Posterior cingulate gyrus (tissue), 11 donors: Measurements from ENCODE around the gene ZNF236.
A peak's percentile ranks its signal among the peaks of the same experiment; 100 is the strongest.
"Not testable (repeated sequence)": the region's sequence is repeated elsewhere in the genome, so short reads cannot be mapped to it uniquely, and the experiment has no call there.

Source experiments
- DNase-seq, 10 donors: peaks; one replicate each; pipeline versions ENCODE4 v3.0.0 to v3.0.0-alpha.2; 2020 to 2021; ENCODE audit warnings: mixed read lengths in 3 of 10
- intact Hi-C: fragments of 100-400 bp; cut with DNase I; formaldehyde crosslinking; loops from one replicate; pipeline ENCODE4 v1.15.1; 2023

ZNF236 gene

DNA sequence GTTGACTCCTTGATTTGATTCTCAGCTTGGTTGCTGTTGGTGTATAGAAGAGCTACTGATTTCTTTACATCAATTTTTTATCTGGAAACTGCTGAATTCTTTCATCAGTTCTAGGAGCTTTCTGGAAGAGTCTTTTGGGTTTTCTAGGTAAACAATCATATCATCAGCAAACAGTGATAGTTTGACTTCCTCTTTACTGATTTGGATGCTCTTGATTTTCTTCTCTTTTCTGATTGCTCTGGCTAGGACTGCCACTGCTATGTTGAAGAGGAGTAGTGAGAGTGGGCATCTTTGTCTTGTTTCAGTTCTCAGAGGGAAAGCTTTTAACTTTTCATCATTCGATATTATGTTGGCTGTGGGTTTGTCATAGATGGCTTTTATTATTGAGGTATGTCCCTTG is 140.5 kb downstream of the ZNF236 start:
- intact Hi-C loops: no loop called here
- no peak for DNase-seq

DNA sequence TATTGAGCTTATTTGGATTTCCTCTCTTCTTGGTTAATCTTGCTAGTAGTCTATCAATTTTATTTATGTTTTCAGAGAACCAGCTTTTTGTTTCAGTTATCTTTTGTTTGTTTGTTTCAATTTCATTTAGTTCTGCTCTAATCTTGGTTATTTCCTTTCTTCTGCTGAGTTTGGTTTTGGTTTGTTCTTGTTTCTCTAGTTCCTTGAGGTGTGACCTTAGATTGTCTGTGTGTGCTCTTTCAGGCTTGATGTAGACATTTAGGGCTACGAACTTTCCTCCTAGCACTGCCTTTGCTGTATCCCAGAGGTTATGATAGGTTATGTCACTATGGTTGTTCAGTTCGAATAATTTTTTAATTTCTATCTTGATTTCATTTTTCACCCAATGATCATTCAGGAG is 141.6 kb downstream of the ZNF236 start:
- intact Hi-C loops: no loop called here
- no peak for DNase-seq

DNA sequence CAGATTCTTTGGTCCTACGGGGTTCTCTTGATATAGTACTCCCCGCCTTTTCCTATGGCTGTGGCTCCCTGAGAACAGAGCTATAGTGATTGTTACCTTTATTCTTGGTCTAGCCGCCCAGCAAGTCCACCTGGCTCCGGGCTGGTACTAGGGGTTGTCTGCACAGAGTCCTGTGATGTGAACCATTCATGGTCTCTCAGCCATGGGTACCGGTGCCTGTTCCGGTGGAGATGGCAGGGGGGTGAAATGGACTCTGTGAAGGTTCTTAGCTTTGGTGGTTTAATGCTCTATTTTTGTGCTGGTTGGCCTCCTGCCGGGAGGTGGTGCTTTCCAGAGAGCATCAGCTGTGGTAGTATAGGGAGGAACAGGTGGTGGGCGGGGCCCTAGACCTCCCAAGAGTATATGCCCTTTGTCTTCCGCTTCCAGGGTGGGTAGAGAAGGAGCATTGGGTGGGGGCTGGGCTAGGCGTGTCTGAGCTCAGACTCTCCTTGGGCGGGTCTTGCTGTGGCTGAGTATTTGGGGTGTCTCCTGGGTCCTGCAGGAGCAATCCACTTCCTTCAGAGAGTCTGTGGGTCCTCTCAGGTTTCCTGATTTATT is 143.3 kb downstream of the ZNF236 start:
- intact Hi-C loops: not testable (repeated sequence)
- DNase-seq: peak in 1 of 10 donors; percentile 38

DNA sequence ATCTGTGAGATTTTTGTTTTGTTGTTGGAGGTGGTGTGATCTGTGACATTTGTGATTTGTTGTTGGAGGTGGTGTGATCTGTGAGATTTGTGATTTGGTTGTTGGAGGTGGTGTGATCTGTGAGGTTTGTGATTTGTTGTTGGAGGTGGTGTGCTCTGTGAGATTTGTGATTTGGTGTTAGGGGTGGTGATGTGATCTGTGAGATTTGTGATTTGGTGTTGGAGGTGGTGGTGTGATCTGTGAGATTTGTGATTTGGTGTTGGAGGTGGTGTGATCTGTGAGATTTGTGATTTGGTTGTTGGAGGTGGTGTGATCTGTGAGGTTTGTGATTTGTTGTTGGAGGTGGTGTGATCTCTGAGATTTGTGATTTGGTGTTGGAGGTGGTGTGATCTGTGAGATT is 144.9 kb downstream of the ZNF236 start:
- intact Hi-C loops, DNase-seq: not testable (repeated sequence)

DNA sequence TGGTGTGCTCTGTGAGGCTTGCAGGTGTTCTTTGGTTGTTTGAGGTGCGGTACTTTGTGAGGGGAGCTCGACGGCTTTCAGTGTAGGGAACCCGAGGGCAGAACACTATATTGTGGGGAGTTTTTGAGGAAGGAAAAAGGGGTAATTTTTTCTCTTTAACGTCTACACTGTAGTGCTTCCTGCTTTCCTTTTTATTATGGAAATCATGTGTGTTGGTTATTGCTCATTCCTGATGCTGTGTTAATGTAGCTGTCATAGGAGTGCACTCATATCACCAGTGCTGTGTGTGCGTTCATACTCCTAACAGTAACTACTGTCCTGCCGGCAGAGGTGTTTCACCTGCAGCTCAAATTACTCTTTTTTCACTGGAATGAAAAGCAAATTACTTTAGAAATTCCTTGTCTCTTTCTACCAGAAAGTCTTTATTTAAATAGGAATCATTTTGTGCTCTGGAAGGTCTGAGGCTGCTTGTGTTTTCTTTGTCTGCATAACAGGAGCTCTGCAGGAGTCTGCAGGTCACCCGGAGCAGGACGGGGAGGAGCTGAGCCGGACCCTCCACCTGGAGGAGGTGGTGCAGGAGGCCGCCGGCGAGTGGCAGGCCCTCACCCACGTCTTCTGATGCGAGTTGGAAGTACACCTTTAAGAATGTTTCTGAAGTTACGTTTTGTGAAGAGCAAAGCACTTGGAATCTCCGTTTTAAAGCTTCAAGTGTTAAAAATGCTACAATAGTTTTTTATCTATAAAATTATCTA is 145.5 kb downstream of the ZNF236 start:
- peak in 1 of 10 donors; percentile 34 for DNase-seq
- intact Hi-C loops: no loop called here

DNA sequence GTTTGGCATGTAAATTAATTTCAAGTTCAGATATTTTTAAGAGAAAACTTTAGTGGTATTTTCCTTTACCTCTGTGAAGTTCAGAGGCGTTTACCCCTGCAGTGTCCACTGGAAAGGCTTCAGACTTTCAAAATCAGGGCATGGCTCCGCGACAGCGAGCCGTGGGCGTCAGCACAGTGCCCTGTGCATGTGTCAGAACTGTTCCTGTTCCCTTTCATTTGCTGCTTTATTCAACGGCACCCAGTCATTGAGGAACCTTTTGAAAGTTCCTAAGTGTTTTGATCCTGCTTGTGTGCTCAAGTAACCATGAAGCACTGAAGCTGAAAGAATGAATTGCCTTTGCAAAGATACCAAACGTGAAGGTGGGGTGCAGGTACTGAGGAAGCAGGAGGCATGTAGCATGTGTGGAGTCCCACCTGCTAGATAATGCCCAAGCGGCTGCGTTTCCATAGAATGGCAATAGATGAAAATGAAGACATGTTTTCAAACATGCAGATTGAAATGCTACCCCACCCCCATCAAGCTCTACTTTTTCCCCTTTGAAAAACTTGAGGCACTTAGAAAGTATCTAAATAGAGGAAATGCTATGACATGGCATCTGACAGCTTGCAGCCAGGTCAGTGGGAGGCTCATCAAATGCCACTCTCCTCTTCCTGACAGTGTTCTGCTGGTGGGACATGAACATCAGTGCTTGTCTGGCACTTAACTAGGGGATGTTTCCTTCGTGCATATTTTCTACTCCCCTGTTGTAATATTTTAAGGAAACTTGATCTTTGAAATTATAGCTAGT is 148.6 kb downstream of the ZNF236 start:
- DNase-seq: peak in 3 of 10 donors; percentile 77 to 80 (median 77)
- intact Hi-C loops: loop anchor here (10.0 kb wide), 1 partner anchor 96 kb away; no protein-coding TSS in a partner anchor

DNA sequence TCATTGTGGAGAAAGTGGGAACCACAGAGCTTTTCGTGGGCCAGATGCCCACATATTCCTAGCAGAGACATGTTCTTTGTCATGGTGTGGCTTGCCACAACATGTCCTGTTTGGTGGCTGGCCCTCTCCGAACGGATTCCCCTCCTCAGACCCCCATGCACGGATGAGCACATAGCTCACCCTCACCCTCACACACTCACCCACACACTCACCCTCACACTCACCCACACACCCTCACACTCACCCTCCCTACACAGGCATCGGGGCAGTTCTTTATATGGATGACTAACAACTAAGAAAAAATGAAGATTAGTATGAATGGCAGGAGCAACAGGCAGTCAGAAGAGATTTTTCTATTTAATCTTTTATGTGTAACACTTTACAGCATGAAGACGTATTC is 149.9 kb downstream of the ZNF236 start:
- intact Hi-C loops: loop anchor here (10.0 kb wide), 1 partner anchor 97 kb away; no protein-coding TSS in a partner anchor
- no peak for DNase-seq

DNA sequence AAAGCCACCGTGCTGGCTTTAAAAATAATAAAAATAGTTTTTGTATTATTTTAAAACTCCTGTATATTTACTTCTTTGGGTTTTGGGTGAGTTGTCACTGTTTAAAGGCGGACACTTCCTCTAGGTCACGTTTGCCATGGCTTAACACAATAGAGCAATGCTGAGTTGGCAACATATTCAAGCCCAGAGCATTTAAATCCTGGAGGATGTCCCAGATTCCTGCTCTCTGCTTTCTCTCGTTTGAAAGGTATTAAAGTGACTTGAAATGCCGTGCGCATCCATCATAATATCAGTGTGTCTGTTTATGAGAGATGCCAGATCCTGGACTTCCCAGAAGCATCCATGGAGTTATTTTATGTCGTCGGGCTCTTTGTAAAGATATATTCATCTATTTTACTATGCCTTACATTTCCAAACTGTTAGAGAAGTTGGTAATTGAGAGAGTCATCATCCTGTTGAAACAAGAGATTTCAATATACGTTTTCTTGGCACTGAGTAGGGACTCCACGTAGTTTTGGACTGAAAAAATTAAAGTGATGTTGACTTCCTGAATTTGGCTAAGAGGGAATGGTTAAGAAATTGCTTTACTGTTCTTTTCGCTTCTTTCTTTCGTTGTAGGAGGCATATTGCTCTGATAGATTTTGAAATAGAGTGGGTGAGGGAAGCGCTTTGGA is 150.6 kb downstream of the ZNF236 start:
- intact Hi-C loops: loop anchor here (10.0 kb wide), 1 partner anchor 98 kb away; no protein-coding TSS in a partner anchor
- DNase-seq: no peak

DNA sequence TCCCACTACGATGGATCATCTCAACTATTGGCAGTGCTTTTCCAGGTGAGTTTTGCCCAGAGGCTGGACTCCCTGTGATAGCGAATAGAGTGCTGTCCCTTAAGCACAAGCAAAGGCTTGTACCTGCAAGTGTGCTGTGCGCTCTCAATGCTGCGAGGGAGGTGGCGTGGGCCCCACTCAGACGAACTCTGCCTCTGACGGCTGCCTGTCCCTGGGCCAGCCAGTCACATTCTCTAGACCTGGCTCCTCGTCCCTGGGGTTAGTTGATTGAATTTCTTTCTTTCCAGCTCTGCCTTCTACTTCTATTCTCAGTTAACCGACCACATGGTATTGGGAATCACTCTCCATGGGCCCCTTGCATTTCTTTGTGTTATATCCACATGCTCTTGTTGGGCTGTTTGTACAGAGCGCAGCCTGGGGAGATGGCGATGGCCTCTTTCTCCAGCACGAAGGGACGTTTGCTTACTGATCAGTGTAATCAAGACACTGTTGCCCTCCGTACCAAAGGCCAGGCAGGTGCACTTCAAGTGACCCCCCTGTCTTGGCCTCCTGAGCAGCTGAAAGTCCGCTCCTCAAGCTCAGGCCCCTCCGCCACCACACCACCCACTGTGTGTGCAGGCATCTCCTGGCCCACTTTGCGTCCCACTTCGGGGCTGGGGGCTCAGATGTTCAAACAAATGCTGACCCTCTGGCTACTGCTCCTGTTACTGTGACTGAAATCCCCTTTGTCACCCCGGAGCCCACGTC is 151.3 kb downstream of the ZNF236 start:
- peak in 2 of 10 donors; percentile 59 to 76 for DNase-seq
- intact Hi-C loops: loop anchor here (10.0 kb wide), 1 partner anchor 99 kb away; no protein-coding TSS in a partner anchor

DNA sequence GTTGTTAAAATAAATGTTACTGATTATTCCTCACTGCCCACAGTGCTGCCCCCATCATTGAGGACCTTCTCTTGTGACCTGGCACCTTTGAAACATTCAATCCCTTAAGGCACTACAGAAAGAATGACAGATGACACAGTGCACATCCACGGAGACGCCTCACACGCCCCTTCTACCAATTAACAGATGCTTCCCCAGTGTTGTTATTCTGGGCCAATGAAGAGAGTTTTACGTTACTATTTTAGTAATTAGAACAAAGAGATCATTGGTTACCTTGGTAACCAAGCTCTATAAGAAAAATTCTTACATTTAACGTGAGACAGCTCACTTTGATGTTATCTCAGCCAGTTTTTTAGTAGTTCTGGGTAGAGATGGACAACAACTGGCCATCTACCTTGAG is 152.0 kb downstream of the ZNF236 start:
- no peak for DNase-seq
- intact Hi-C loops: loop anchor here (10.0 kb wide), 1 partner anchor 100 kb away; no protein-coding TSS in a partner anchor

DNA sequence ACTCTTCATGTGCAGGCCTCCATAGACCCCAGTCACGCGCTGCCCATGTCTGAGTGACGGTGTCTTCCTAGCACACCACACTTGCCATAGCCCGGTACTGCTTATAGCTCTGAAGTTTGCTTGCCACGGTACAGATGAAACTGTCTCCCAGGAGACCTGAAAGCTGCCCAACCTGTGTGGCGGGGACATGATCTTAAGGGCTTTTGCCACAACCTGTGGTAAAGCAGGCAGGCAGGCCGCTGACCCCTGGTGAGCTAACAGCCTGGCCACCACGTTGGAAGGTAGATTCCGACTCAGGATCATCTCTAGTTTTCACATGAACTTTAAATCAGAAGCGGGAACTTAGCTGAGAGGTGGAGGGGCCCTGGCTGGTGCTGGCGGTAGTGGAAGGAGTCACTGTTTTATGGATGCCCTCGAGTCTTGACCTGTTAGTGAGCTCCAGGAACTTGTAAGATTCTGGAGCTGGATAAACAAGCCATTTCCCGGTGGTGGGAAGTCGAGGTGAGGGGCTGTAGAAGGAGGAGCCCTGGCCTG is 153.3 kb downstream of the ZNF236 start:
- peak in 1 of 10 donors; percentile 74 for DNase-seq
- intact Hi-C loops: loop anchor here (5.0 to 10.0 kb wide), 2 partner anchors 48 to 101 kb away; no protein-coding TSS in a partner anchor

DNA sequence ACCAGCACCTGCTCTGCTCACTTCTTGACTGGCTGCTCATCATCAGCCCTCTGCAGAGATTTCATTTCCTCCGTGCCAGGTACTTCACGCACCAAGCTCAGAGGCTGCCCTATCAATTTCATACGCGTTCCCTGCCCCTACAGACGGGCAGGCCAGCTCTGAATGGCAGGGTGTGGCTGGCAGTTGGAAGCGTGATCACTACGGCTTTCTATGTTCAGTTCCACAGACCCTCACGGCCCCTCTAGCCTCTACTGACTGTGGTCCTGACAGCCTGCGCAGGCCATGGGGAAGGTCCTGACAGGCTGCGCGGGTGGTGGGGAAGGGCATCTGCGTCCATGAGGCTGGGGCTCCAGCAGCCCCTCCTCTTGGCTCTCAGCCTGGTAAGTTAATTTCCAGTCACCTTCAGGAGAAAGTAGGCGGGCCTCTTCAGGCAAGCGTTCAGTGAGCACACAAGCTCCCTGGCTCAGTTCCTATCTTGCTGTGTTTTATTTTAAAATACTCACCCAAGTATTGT is 154.8 kb downstream of the ZNF236 start:
- DNase-seq: peak in 2 of 10 donors; percentile 74 to 82
- intact Hi-C loops: loop anchor here (5.0 to 10.0 kb wide), 2 partner anchors 50 to 102 kb away; no protein-coding TSS in a partner anchor

DNA sequence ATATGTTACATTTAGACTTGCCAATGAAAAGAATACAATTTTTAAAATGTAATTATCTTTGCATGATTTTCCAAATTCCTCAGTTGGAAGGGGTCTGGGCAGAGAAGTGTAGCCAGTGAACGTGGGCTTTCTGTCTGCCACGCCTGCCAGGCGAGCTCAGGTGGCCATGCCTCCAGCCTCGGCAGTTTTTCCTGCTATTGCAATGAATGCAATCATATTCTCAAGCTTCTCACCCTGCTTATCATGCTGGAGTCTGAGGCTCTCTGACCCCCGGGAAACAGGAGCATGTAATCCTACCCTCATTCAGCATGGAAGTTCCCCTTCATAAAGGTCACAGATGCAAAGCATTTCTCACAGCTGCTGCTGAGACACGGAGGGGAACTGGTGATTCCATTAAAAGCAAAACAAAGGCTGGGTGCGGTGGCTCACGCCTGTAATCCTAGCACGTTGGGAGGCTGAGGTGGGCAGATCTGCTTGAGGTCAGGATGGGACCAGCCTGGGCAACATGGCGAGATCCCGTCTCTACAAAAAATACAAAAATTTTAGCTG is 155.4 kb downstream of the ZNF236 start:
- intact Hi-C loops: loop anchor here (5.0 to 10.0 kb wide), 2 partner anchors 50 to 103 kb away; no protein-coding TSS in a partner anchor
- DNase-seq: peak in 1 of 10 donors; percentile 82

DNA sequence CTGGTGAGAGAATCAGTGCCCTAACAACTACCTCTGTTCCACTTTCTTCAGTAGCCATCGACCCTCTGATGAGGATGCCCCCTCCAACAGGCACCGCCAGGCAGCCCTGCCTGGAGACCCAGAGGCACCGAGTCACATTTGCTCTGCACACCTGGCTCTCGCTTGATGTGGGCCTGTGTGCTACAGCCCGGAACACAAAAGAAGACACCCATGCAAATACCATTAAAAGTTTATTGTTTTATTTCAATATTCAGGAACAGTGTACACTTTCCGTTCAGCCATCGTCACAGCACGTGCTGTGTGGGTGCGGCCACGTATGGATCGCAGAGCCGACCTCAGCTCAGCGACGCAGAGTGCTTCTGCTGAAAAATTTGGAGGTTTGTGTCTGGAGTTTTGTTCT is 156.3 kb downstream of the ZNF236 start:
- intact Hi-C loops: loop anchor here (5.0 to 10.0 kb wide), 2 partner anchors 51 to 104 kb away; no protein-coding TSS in a partner anchor
- peak in 2 of 10 donors; percentile 58 to 64 for DNase-seq

DNA sequence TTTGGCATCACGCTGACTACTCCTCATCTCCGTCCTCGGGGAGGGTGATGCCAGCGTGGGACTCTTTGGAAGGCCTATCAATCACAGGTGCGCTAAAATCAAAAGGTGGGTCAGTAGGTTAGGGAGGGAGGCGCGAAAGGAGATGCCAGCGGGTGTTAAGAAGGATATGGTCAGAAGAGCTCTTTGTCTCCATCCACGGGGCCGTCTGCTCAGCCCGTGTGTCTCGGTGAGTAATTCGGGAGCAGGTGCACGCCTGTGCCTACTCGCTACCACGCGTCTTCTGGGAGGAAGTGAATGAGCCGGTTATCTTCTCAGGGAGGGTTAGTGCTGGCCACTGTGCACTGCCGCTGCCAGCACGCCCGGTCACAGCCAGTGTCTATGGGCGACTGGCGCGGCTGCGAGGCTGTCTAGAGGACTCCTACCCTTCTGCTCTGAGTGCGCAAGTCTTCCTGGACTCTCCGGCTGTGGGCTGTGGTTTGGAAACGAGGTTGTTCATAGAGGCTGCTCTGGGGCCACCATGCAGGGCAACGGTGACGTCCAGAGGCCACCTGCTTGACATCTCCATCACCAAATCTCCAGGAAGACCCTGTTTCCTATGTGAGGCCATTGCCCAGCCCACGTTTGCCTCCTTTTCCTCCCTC is 156.9 kb downstream of the ZNF236 start:
- intact Hi-C loops: loop anchor here (5.0 to 10.0 kb wide), 2 partner anchors 52 to 104 kb away; no protein-coding TSS in a partner anchor
- peak in 3 of 10 donors; percentile 68 to 84 (median 79) for DNase-seq

DNA sequence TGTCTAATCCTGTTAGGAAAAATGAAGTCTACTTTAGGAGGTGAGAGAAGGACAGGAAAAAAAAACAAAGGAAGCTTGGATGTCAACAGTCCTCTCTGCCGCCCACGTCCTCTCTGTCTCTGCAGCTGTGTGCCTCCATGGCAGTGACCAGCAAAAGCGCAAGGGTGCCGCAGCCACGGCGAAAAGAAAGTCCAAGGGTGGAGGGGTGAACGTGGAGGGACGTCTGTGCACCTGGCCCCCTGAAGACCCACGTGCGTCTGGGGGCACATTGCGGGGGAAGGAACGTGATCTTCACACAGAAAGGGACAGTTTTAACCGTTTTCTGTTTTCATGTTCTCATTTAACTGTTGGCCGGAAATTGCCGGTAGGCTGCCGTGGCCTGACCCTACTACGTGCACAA is 157.5 kb downstream of the ZNF236 start:
- intact Hi-C loops: loop anchor here (5.0 to 10.0 kb wide), 2 partner anchors 53 to 105 kb away; no protein-coding TSS in a partner anchor
- DNase-seq: peak in 2 of 10 donors; percentile 60 to 66

DNA sequence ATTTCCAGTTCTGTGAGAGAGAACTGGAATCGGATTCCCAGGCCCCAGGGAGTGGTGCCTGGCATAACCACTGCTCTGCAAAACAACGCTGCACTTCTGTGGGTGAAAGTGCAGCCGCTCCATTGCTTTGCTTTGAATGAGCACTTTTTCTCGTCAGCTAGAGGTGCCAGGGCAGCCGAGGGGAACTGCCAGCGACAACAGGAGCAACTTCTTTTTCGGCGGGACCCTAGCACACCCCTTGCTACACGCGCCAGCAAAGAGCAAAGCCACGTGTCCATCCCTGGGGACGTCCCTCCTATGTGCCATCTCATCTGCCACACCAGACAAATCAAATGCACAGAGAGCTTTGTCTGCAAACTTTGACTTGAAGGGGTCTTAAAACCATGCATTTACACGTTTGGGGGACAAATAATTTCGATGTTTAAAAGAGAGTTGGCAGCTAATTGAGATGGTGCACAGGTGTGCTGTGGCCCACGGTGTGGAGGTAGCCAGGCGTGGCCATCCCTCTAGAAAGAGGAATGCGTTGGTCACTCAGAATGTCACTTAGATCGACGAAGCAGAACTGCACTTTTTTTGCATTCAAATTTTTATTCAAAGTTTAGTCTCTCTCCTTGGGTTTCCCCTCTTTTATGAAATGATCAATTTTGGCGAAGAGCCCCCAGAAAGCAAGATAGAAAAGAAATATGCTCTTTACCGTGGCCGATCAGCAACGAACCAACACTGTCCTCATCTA is 158.5 kb downstream of the ZNF236 start:
- DNase-seq: peak in 1 of 10 donors; percentile 50
- intact Hi-C loops: no loop called here
